ENCODE measurements around the gene RBP5. TPM values are rescaled to one million over a fixed set of nuclear protein-coding genes. Genes with fewer than 3 reads are reported as not detected.

Gene RBP5
- polyA plus RNA-seq (ENCODE audit: insufficient read length): 3.7 TPM

- no peak for DNase-seq
Measured at GRCh38 chr12:7128681-7129286, at the start of gene RBP5. Gene RBP5, minus strand, starts transcription at chr12:7128889. Its CDS starts 114 bp downstream, at chr12:7128775.

GRCh38 chr12:7178481-7178880, 49.8 kb upstream of the RBP5 start:
- DNase-seq: no peak

DNA sequence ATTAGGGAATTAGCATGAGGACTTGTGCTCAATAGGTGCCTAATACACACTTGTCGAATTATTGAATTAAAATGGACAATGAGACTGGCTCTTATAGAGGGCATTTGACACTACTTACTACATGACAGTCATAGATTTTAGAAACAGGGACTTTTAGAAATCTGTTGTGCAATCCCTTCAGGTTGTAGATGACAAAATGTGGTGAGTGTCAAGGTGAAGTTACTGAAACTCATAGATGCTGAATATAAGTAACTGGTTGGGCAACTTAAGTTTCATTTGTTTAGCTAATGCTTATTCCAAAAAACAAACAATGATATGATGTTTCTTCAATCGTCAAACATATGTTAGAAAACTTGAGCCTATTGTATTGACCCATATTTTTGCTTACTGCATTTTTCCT, 47.9 kb upstream of the RBP5 start:
- DNase-seq: no peak

DNA sequence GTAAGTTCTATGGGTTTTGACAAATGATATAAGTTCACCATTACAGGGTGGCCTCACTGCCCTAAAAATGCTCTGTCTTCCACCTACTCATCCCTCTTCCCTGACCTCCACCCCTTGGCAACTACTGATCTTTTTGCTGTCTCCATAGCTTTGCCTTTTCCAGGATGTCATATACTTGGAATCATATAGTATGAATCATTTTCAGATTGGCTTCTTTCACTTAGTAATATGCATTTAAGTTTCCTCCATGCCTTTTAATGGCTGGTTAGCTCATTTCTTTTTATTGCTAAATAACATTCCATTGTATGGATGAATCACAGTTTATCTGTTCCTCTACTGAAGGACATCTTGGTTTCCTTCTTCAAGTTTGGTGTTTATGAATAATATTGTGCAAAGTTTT, 46.8 kb upstream of the RBP5 start:
- no peak for DNase-seq

DNA sequence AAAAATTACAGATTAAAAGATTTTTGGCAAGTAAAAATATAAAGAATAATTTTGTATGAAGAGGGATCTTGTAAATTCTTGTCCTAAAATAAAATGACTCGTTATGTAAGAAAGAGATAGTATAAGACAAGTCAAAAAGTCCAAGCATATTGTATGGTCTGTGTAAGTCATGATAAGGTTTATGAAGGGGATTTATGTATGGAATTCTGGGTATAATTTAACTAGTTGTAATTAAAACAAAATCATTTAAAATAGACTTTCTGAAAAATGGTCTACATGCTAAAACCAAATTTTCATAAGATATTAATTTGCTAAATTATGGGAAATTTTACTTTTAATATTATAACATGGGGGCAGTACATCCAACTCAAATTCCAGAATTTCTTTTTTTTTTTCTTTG, 43.2 kb upstream of the RBP5 start:
- no peak for DNase-seq

DNA sequence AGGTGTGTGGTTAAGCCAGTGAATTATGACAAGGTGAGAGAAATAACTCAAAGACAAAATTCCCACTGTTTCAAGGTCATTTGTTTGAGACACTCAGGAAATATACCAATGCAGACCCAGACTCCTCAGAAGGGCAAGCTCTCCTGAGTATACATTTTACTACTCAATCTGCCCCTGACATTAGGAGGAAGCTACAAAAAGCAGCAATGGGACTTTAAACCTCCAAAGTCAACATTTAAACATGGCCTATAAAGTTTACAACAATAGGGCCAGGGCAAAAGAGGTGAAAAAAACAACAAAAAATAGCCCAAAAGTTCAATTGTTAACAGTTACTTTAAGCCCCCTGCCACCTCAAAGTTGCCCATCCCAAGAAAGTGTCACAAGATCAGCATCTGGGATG, 41.3 kb upstream of the RBP5 start:
- no peak for DNase-seq

GRCh38 chr12:7162691-7163114, 34.0 kb upstream of the RBP5 start:
- DNase-seq: no peak

- no peak for DNase-seq
Measured at GRCh38 chr12:7161811-7162210, 33.1 kb upstream of the RBP5 start.

DNA sequence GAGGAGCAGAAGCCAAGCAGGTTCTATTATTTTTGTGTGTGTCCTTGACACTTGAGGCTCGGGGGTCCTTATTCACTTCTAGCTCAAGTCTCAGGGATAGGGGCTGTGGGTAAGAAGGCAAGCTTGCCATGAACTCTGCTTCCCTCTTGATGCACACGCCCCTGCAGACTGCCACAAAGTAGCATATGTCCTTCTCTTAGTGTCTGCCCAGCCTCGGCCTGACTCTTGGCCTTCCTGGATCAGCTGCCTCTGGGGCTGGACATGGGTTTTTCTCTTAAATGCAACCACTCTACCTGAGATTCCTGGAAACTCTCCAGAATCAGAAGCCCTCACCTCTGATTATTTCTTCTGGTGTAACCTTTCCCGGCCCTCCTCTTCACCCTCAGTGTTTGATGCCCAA, 32.6 kb upstream of the RBP5 start:
- no peak for DNase-seq

GRCh38 chr12:7160183-7160582, 31.5 kb upstream of the RBP5 start:
- DNase-seq: no peak

DNA sequence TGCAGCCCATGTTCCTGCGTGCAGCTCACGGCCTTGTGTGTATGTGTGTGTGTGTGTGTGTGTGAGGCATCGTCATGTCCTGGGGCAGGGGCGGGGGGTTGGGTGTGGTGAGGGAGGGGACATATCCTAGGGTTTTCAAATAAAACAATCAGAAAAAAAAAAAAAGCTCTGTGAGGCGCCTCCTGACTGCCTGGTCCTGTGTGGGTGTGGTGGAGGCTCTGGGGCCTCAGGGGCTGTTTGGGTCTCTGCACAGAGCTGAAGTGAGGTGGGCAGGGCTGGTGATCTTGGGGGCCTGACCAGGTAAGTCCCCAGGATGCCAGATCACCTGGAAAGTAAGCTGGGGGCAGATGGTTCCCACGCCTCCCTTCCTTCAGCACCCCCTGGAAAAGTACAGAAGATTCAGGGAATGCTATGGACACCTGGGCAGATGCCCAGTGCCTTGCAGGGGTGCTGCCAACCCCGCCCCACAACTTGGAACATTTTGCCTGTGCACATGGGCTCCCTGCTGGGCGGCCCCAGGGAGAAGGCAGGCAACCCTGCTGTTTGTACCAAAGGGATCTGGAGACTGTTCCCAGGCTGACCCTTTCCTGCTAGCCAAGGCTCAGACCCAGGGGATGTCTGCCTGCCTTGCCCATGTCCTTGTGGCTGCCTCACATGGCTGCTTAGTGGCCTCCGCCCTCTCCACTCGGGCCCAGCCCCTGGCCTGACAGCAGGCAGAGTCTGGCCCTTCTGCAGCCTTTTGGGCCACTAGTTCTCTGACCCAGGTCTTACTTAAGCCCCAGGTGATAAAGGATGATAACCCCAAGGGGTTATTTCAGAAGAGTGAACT, 30.3 kb upstream of the RBP5 start:
- DNase-seq: no peak

- DNase-seq: no peak
Measured at GRCh38 chr12:7157391-7157790, 28.7 kb upstream of the RBP5 start.

DNA sequence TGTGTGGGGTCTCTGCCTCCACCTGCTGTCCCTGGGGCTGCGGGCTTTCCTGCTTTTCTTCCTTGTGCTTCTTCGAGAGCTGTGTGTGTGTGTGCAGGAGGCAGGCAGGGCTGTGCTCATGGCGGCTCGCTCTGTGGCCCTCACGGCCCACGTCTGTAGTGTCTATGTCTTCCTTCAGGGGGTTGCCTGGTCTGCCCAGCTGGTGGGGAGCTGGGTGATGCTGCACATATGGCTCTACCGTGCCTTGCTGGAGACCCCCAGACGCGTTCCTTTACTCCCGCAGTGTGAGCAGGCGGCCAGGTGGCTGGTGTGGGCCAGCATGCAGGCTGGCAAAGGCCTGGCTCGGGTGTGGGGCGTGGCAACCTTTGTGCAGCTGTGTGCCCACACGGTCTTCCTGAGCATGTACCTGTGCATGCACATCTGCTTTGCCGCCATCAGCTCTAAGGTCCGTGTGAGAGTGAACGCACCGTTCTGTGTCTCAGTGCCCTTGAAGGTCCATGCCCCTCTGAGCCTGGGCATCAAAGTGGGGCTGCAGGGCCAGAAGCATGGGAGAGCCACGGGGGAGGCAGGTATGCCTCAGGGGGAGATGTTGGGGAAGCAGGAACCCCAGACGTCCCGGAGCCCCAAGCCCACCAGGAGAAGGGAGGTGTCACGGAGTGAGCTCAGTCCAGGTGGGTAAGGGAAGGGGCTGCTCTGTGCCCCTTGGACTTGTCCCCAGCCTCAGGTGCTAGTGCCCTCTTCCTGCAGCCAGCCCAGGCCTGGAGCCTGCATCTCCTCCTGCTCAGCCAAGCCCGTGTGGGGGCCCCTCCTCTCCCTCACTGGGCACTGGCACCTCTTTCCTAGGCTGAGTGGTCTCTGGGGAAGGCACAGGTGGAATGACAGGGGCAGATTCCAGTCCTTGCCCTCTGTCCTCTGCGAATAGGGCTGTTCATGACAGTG, 27.8 kb upstream of the RBP5 start:
- DNase-seq: no peak

DNA sequence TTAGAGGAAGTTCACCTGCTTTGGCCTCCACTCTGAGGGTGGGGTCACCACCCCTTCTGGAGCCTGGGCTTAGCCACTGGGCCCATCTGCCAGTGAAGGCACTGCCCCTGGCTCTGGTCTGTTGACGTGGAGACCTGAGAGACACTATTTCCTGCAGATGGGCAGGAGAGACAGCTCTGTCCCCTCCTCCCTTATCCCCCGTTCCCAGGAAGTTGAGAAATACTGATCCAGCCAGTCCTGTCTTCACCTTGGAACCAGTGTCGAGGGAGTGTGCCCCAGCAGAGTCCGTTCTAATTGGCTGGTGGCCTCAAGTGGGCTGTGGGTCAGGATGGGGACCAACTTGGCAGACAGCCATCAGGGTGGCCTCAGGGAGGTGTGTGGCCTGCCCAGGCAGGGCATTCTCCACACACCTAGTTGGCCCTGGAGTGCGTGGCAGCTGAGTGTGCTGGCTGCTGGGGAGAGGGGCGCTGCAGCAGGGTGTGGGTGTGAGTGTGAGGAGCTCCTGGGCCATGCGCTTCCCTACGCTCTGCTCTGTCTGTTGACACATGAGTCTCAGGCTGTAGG, 26.9 kb upstream of the RBP5 start:
- DNase-seq: no peak

GRCh38 chr12:7154901-7155470, 26.3 kb upstream of the RBP5 start:
- DNase-seq: no peak

DNA sequence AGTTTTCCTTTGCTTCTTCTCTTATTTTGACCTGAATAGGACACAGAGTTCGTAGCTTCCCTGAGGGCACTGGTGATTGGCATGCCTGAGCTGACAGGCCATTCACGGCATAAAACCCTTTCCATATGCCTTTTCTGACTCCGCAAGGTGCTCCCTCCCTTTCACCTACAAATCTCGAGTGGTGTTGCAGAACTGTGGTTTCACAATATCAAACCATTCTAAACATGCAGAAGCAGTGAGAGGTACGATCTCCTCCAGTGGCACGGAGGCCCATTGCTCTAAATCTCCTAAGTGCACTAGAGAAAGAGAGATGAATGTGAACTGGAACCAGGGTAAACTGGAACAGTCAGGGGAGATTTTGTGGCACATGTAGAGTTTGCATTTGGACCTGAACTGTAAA, 25.4 kb upstream of the RBP5 start:
- DNase-seq: no peak

DNA sequence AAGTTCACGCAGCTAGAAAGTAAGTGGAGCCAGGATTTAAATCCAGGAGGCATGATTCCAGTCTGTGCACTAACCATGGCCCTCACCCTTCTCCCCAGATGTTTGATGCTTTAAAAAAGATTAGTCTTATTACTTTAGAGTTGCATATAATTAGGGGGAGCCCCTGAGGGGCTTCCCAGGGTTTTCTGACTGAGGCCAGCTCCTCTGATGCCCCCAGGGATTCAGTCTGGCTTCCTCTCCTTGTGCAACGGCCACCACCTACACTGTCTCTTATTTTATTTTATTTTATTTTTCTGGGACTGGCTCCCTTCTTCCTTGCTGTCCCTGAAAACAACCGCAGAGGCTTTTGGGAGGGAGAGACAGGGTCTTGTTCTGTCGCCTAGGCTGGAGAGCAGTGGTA, 24.1 kb upstream of the RBP5 start:
- DNase-seq: no peak

DNA sequence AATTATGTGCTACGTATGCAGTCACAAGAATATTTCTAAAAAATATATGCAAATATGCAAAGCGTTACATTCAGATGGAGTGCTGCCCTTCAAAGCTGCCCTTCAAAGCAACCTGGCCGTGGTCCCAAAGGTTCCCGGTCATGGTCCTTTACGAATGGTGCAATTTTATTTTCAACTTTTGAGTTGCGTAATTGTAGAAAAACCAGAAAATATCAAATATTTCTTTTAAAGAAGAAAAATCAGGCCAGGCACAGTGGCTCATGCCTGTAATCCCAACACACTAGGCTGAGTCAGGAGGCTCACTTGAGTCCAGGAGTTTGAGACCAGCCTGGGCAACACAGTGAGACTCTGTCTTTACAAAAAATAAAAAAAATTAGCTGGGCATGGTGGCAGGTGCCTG, 22.8 kb upstream of the RBP5 start:
- no peak for DNase-seq

DNA sequence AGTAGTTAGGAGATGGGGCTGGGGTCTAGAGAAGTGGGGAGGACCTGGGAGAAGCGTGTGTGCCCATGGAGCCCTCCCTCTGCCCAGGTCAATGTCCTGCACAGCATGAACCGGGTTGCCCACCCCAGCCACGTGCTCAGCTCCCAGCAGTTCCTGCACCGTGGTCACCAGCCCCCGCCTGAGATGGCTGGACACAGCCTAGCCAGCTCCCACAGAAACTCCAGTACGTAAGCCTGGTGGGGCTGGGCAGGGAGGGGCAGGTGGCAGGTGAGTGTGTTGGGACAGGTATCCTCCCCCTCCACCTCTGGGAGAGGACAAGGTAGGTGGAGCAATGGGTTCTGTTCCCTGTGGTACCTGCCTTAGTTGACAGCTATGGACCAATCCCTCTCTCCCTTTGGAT, 22.2 kb upstream of the RBP5 start:
- no peak for DNase-seq

DNA sequence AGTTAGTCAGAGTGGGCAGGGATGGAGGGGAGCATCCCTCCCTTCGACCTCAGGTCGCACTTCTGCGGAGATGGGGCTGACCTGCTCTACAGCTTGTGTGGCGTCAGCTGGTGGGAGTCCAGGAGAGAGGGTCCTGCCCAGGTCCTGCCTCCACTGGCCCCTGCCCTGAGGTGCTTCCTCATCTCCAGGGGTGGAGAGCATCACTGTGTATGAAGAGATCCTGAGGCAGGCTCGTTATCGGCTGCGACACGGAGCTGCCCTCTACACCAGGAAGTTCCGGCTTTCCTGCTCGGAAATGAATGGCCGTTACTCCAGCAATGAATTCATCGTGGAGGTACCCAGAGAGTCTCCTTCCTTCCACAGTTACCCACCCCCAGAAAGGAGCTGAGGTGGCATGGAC, 21.7 kb upstream of the RBP5 start:
- DNase-seq: no peak

- DNase-seq: no peak
Measured at GRCh38 chr12:7146906-7147305, 18.2 kb upstream of the RBP5 start.

GRCh38 chr12:7146228-7146627, 17.5 kb upstream of the RBP5 start:
- no peak for DNase-seq

- DNase-seq: no peak
Measured at GRCh38 chr12:7145671-7146070, 17.0 kb upstream of the RBP5 start.

Data from hindlimb muscle (tissue), 1 donor.